Keratinocyte (primary cell): ENCODE results near the gene SLC7A5. TPM values are rescaled to one million over a fixed set of nuclear protein-coding genes. Genes with fewer than 3 reads are reported as not detected.

Experiments used
- DNase-seq: peaks from one replicate; pipeline ENCODE4 v3.0.0-alpha.2; 2011; ENCODE audit warnings: low read depth, missing footprints, low spot score
- FAIRE-seq: peaks from 2 replicates; lab custom pipeline; 2011; peaks lifted over from hg19 to GRCh38; lab: Jason Lieb, UNC
- H2AFZ ChIP-seq: 2 replicates; pipeline ENCODE4 v1.6.0; 2012; ENCODE audit warnings: low read length, control low read depth, inconsistent platforms; ENCODE audit not compliant: control insufficient read depth
- H3K27ac ChIP-seq: 2 replicates; pipeline ENCODE4 v1.5.1; 2011; ENCODE audit warnings: low read length; ENCODE audit not compliant: control insufficient read depth, insufficient read depth
- H3K27me3 ChIP-seq: 3 replicates; pipeline ENCODE4 v1.6.0; 2011; ENCODE audit warnings: low read length; ENCODE audit not compliant: control insufficient read depth, insufficient read depth; ENCODE audit errors: extremely low read depth
- H3K36me3 ChIP-seq, 2 experiments: 2 replicates in 1 of 2; 3 replicates in 1 of 2; pipeline ENCODE4 v1.5.1; 2011; ENCODE audit warnings: low read length in 2 of 2, mild to moderate bottlenecking in 1 of 2; ENCODE audit not compliant: control insufficient read depth in 2 of 2, insufficient read depth in 2 of 2; ENCODE audit errors: extremely low read depth in 1 of 2
- H3K4me1 ChIP-seq: 3 replicates; pipeline ENCODE4 v1.5.1; 2011; ENCODE audit warnings: low read length; ENCODE audit not compliant: control insufficient read depth, insufficient read depth; ENCODE audit errors: extremely low read depth
- H3K4me2 ChIP-seq: 3 replicates; pipeline ENCODE4 v1.6.0; 2011; ENCODE audit warnings: low read depth, low read length; ENCODE audit not compliant: control insufficient read depth, insufficient read depth; ENCODE audit errors: extremely low read depth
- H3K4me3 ChIP-seq, 3 experiments: fragments of 200-600 bp in 1 of 3; sonication (generic) in 1 of 3; 2 replicates in 2 of 3; 3 replicates in 1 of 3; pipeline ENCODE4 v1.5.1; 2011 to 2016; ENCODE audit warnings: low read length in 3 of 3, mild to moderate bottlenecking in 3 of 3, control low read depth in 2 of 3, inconsistent platforms in 1 of 3, low read depth in 1 of 3, mixed read lengths in 1 of 3, mixed run types in 1 of 3, moderate library complexity in 1 of 3; ENCODE audit not compliant: control insufficient read depth in 2 of 3, insufficient read depth in 2 of 3; ENCODE audit errors: extremely low read depth in 1 of 3
- H3K79me2 ChIP-seq: 2 replicates; pipeline ENCODE4 v1.6.0; 2012; ENCODE audit warnings: low read length; ENCODE audit not compliant: control insufficient read depth, insufficient read depth
- H3K9ac ChIP-seq: 3 replicates; pipeline ENCODE4 v1.6.0; 2011; ENCODE audit warnings: low read length; ENCODE audit not compliant: control insufficient read depth, insufficient read depth; ENCODE audit errors: extremely low read depth
- H3K9me1 ChIP-seq: 3 replicates; pipeline ENCODE4 v1.6.0; 2011; ENCODE audit warnings: low read length; ENCODE audit not compliant: control insufficient read depth, insufficient read depth; ENCODE audit errors: extremely low read depth
- H3K9me3 ChIP-seq: 2 replicates; pipeline ENCODE4 v1.5.1; 2012; ENCODE audit warnings: low read depth, low read length; ENCODE audit not compliant: control insufficient read depth
- H4K20me1 ChIP-seq: 3 replicates; pipeline ENCODE4 v1.6.0; 2011; ENCODE audit warnings: low read length; ENCODE audit not compliant: control insufficient read depth, insufficient read depth; ENCODE audit errors: extremely low read depth
- CTCF ChIP-seq, 3 experiments: IDR thresholded peaks in 1 of 3; conservative IDR thresholded peaks in 1 of 3; optimal IDR thresholded peaks in 1 of 3; 2 replicates in 2 of 3; 3 replicates in 1 of 3; pipeline versions ENCODE3 to v1.5.1; 2011; ENCODE audit warnings: low read length in 3 of 3, mild to moderate bottlenecking in 3 of 3, moderate library complexity in 2 of 3, control low read depth in 1 of 3, inconsistent platforms in 1 of 3; ENCODE audit not compliant: insufficient read depth in 2 of 3; ENCODE audit errors: extremely low read depth in 1 of 3
- EZH2 ChIP-seq: IDR thresholded peaks from one replicate; pipeline ENCODE4 v1.6.1; 2012; ENCODE audit warnings: inconsistent platforms, mild to moderate bottlenecking, low read length, moderate library complexity
- dilution Hi-C: fragments of 300-500 bp; cut with MboI; formaldehyde crosslinking; loops from one replicate; pipeline ENCODE4 v1.7.0; 2020; ENCODE audit warnings: low sequenced_read_pairs; ENCODE audit not compliant: extremely low pct_ligation_motif_present
- polyA plus RNA-seq, 5 experiments: library from polyadenylated mRNA; depleted of rRNA in 3 of 5; stranded (reverse) in 3 of 5; stranded (forward) in 1 of 5; unstranded in 1 of 5; fragments of >200 nt; gene quantifications; 1 replicate in 1 of 5; 2 replicates in 3 of 5; 3 replicates in 1 of 5; pipeline versions ENCODE4 v1.2.1 to v1.2.3, GENCODE V29; 2011 to 2012; ENCODE audit warnings: missing spikeins in 2 of 5, low read depth in 1 of 5, low replicate concordance in 1 of 5

Gene SLC7A5
- polyA plus RNA-seq, 1 donor (not counting 4 experiments of a cell fraction or from before 2014, with no cell fraction given): 114 TPM

GRCh38 chr16:87830673-87831420 is 38.5 kb downstream of the SLC7A5 start:
- DNase-seq (no peak), FAIRE-seq (no peak)
- TF ChIP-seq EZH2 (no peak), CTCF (optimal IDR thresholded peaks at IDR 0.05 in 1 of 3, IDR thresholded peaks at IDR 0.05 in 1 of 3, conservative IDR thresholded peaks at IDR 0.05 in 1 of 3; ENCODE audit: extremely low read depth in 1 of 3, insufficient read depth in 2 of 3, low read length in 3 of 3) (no peak)
- Histone ChIP-seq H3K4me2 (no peak overlapping the region), H3K9me3 (no peaks in the 10 kb centered on the region), H3K4me3 (no peak overlapping the region), H3K27me3 (no peaks in the 10 kb centered on the region), H3K9me1 (no peaks in the 10 kb centered on the region), H3K4me1 (peaks cover 30% of the 10 kb centered on the region), H2AFZ (no peak overlapping the region), H3K36me3 (peaks cover 34 to 46% of the 10 kb centered on the region in 2 experiments), H4K20me1 (no peaks in the 10 kb centered on the region), H3K27ac (no peak overlapping the region), H3K9ac (no peak overlapping the region), H3K79me2 (peaks cover 2% of the 10 kb centered on the region)
- dilution Hi-C loops: no loop called here

GRCh38 chr16:87829988-87830672 is 39.2 kb downstream of the SLC7A5 start:
- Histone ChIP-seq H3K9ac (no peak overlapping the region), H3K79me2 (peaks cover 2% of the 10 kb centered on the region), H3K9me3 (no peaks in the 10 kb centered on the region), H3K4me1 (peaks cover 33% of the 10 kb centered on the region), H4K20me1 (no peaks in the 10 kb centered on the region), H3K27me3 (no peaks in the 10 kb centered on the region), H3K4me2 (no peak overlapping the region), H3K9me1 (no peaks in the 10 kb centered on the region), H3K36me3 (peaks cover 30 to 41% of the 10 kb centered on the region in 2 experiments), H3K27ac (no peak overlapping the region), H3K4me3 (no peak overlapping the region), H2AFZ (no peak overlapping the region)
- dilution Hi-C loops: no loop called here
- DNase-seq (no peak), FAIRE-seq (no peak)
- TF ChIP-seq EZH2 (no peak), CTCF (optimal IDR thresholded peaks at IDR 0.05 in 1 of 3, IDR thresholded peaks at IDR 0.05 in 1 of 3, conservative IDR thresholded peaks at IDR 0.05 in 1 of 3; ENCODE audit: extremely low read depth in 1 of 3, insufficient read depth in 2 of 3, low read length in 3 of 3) (no peak)
